Measurements from ENCODE around the gene GRIK1.

The GRIK1 gene

DNA sequence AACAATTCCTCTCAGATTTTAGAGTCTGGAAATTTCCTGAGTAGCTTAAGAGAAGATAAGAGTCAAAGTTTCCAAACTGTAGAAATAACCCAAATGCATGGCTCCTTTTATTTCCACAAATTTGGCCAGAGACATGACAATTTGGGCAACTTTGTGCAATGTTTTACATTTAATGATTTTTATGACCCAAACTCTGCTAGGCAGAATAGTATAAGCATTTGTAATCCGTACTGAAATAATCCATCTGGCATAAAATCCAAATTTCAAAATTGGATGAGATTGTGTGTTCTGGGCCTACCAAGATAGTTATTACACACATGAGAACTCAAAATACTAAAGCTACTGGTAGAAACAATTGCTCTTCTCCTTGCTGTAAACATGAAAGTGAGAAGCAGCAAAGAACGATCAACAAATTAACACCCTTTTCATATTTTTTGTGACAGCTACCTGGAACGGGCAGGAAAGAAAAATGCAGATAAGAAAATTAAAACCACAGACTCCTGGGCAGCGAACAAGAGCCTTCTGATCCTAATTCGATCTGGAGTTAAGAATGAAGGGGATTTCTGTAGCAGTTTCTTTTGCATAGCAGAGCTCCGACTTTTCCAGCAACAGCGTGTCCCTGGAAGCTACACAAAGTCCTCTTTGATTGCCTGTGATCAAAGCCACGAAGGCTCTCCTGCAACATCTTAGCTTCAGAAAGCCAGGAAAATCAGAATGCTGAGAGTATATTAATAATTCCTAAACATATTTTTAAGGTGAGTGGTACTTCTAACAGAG lies 191.2 kb downstream of the GRIK1 start (continued):
- no peak for TF ChIP-seq GLIS2 (tag by site-specific recombination; IDR thresholded peaks at IDR 0.05)
- TF ChIP-seq, protein P1, sequence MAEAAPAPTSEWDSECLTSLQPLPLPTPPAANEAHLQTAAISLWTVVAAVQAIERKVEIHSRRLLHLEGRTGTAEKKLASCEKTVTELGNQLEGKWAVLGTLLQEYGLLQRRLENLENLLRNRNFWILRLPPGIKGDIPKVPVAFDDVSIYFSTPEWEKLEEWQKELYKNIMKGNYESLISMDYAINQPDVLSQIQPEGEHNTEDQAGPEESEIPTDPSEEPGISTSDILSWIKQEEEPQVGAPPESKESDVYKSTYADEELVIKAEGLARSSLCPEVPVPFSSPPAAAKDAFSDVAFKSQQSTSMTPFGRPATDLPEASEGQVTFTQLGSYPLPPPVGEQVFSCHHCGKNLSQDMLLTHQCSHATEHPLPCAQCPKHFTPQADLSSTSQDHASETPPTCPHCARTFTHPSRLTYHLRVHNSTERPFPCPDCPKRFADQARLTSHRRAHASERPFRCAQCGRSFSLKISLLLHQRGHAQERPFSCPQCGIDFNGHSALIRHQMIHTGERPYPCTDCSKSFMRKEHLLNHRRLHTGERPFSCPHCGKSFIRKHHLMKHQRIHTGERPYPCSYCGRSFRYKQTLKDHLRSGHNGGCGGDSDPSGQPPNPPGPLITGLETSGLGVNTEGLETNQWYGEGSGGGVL (tag by site-specific recombination; IDR thresholded peaks at IDR 0.05): no peak
- no peak for TF ChIP-seq ZNF791 (tag by site-specific recombination; IDR thresholded peaks at IDR 0.05)
- TF ChIP-seq ZNF629 (tag by site-specific recombination; IDR thresholded peaks at IDR 0.05): no peak
- no peak for TF ChIP-seq TRIM28 (IDR thresholded peaks at IDR 0.05; ENCODE audit: borderline replicate concordance, low read length)
- no peak for TF ChIP-seq BCL11B (tag by site-specific recombination; IDR thresholded peaks at IDR 0.05; ENCODE audit: low read depth)
- TF ChIP-seq ZNF777 (tag by site-specific recombination; IDR thresholded peaks at IDR 0.05; ENCODE audit: borderline replicate concordance): no peak
- TF ChIP-seq ZNF707 (tag by site-specific recombination; IDR thresholded peaks at IDR 0.05): no peak

DNA sequence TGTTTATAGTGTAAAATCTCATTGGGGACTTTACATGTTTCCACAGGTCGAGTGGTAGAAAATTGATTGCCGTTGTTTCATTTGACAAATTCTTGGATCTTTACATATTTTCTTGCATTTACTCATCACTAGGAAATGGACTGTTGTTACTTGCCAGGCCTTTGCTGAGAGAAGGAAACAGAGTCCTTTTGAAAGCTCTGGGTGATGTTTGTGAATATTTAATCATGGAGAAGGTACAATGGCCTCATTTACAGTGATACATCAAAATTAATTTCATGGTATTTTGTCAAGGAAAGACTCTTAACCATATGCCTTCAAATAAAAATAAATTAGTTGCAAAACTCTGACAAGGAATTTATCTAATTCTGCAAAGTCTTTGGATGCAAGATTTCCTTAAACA lies 198.0 kb downstream of the GRIK1 start:
- Histone ChIP-seq H3K27ac (ENCODE audit: extremely low read depth, low read depth, low read length) (no peak overlapping the region), H3K9me3 (ENCODE audit: control insufficient read depth, insufficient read depth, low read depth, low read length) (no peaks in the 10 kb centered on the region), H3K4me1 (ENCODE audit: control insufficient read depth, insufficient read depth, low read length) (no peaks in the 10 kb centered on the region), H3K36me3 (ENCODE audit: control insufficient read depth in 2 of 2, insufficient read depth in 1 of 2, low read length in 2 of 2) (no peaks in the 10 kb centered on the region), H3K4me3 (ENCODE audit: low read depth, low read length) (no peak overlapping the region)
- ChIA-PET POLR2A (no interaction called here), CTCF (no interaction called here)
- TF ChIP-seq ZFHX2 (tag by site-specific recombination; conservative IDR thresholded peaks at IDR 0.05): no peak
- no peak for TF ChIP-seq ZNF335 (tag by site-specific recombination; conservative IDR thresholded peaks at IDR 0.05)
- no peak for TF ChIP-seq ZNF449 (tag by site-specific recombination; IDR thresholded peaks at IDR 0.05)
- no peak for TF ChIP-seq ZFP69B (tag by site-specific recombination; IDR thresholded peaks at IDR 0.05)

GRCh38 chr21:29739176-29739575 lies 200.6 kb downstream of the GRIK1 start:
- Histone ChIP-seq H3K4me1 (ENCODE audit: control insufficient read depth, insufficient read depth, low read length) (no peaks in the 10 kb centered on the region), H3K36me3 (ENCODE audit: control insufficient read depth in 2 of 2, insufficient read depth in 1 of 2, low read length in 2 of 2) (no peaks in the 10 kb centered on the region), H3K4me3 (ENCODE audit: low read depth, low read length) (no peak overlapping the region), H3K9me3 (ENCODE audit: control insufficient read depth, insufficient read depth, low read depth, low read length) (no peaks in the 10 kb centered on the region), H3K27ac (ENCODE audit: extremely low read depth, low read depth, low read length) (no peak overlapping the region)
- POLR2A ChIA-PET: no interaction called here
- CTCF ChIA-PET: no interaction called here
- TF ChIP-seq TRIM28 (IDR thresholded peaks at IDR 0.05; ENCODE audit: borderline replicate concordance, low read length): no peak
- TF ChIP-seq ZNF580 (tag by site-specific recombination; IDR thresholded peaks at IDR 0.05): no peak
- TF ChIP-seq ZNF692 (tag by site-specific recombination; IDR thresholded peaks at IDR 0.05): no peak

DNA sequence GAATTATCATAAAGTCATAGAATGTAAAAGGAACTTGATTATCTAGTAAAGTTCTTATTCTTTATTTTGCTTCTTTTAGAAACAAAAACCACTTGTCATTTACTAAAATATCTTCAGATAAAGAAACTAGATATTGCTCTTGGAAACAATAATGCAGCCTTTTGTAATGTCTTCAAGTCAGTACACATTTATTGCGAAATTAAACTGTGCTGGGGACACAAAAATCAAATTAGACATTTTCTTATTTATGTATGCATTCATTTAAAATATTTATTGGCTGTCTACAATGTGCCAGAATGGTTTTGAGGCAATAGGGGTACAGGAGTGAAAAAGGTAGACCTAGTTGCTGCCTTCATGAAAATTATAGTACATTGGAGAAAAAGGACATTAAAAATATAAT lies 201.1 kb downstream of the GRIK1 start:
- CTCF ChIA-PET: no interaction called here
- TF ChIP-seq CTCF (tag by site-specific recombination; IDR thresholded peaks at IDR 0.05): no peak
- TF ChIP-seq ZNF302 (tag by site-specific recombination; IDR thresholded peaks at IDR 0.05; ENCODE audit: low read depth): no peak
- POLR2A ChIA-PET: no interaction called here

More for the DNA sequence above, 201.1 kb downstream of the GRIK1 start:
- H3K4me1 ChIP-seq (ENCODE audit: control insufficient read depth, insufficient read depth, low read length): no peaks in the 10 kb centered on the region
- no peaks in the 10 kb centered on the region for H3K36me3 ChIP-seq (ENCODE audit: control insufficient read depth in 2 of 2, insufficient read depth in 1 of 2, low read length in 2 of 2)
- H3K4me3 ChIP-seq (ENCODE audit: low read depth, low read length): no peak overlapping the region
- H3K9me3 ChIP-seq (ENCODE audit: control insufficient read depth, insufficient read depth, low read depth, low read length): no peaks in the 10 kb centered on the region
- H3K27ac ChIP-seq (ENCODE audit: extremely low read depth, low read depth, low read length): no peak overlapping the region
